Dendritic cell treated with granulocyte-macrophage colony-stimulating factor and Interleukin-4, amounts not matched to agents 40 ng/mL and 50 ng/mL, for 4 days (primary cell): ENCODE measurements around the gene SUCO.

ENCODE experiments used
- H3K27ac Mint-ChIP-seq: one replicate; pipeline ENCODE4 v1.8.0; 2022; ENCODE audit warnings: mild to moderate bottlenecking, mixed read lengths
- H3K27me3 Mint-ChIP-seq: one replicate; pipeline ENCODE4 v1.8.0; 2022; ENCODE audit warnings: mild to moderate bottlenecking, mixed read lengths
- H3K36me3 Mint-ChIP-seq: one replicate; pipeline ENCODE4 v1.8.0; 2022; ENCODE audit warnings: low read depth, mixed read lengths
- H3K4me1 Mint-ChIP-seq: one replicate; pipeline ENCODE4 v1.8.0; 2022; ENCODE audit warnings: low read depth, mixed read lengths
- H3K4me3 Mint-ChIP-seq: one replicate; pipeline ENCODE4 v1.8.0; 2022; ENCODE audit warnings: mild to moderate bottlenecking, moderate library complexity, mixed read lengths
- H3K9me3 Mint-ChIP-seq: one replicate; pipeline ENCODE4 v1.8.0; 2022; ENCODE audit warnings: mixed read lengths
- intact Hi-C: fragments of 100-400 bp; cut with micrococcal nuclease; formaldehyde crosslinking; loops from one replicate; pipeline ENCODE4 v1.15.0; 2022

SUCO gene

DNA sequence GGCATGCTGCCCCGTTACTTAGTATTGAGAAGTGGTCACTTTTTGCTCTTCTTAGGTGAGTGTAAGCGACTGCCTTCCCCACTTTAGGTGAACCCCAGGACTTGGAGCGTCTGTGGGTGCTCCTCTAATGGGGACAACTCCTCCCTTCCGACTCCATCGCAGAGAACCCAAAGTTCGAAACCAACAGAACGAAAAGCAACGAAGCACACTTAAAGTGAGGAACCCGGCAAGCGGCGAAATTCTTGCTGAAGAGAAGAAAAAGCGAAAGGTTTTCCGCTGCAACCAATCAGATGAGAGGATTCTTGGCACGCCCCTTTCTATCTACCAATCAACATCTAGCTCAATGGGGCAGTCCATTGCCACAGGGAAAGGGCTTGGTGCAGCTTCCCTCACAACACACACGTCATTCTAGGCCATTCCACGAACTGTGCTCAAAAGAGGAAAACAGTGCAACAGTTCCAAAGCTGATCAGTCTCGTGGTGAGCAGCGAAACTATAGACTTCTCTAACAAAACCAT, 709 bp upstream of the SUCO start:
- Mint-ChIP-seq H3K4me3 (peak overlapping the region; percentile 93), H3K4me1 (peaks cover 34% of the 10 kb centered on the region), H3K36me3 (peaks cover 20% of the 10 kb centered on the region), H3K27ac (peak overlapping the region; percentile 98), H3K27me3 (no peaks in the 10 kb centered on the region), H3K9me3 (no peaks in the 10 kb centered on the region)
- intact Hi-C loops: loop anchor here (5.0 kb wide), 1 partner anchor 750 kb away; the partner anchor contains the start of gene METTL13

DNA sequence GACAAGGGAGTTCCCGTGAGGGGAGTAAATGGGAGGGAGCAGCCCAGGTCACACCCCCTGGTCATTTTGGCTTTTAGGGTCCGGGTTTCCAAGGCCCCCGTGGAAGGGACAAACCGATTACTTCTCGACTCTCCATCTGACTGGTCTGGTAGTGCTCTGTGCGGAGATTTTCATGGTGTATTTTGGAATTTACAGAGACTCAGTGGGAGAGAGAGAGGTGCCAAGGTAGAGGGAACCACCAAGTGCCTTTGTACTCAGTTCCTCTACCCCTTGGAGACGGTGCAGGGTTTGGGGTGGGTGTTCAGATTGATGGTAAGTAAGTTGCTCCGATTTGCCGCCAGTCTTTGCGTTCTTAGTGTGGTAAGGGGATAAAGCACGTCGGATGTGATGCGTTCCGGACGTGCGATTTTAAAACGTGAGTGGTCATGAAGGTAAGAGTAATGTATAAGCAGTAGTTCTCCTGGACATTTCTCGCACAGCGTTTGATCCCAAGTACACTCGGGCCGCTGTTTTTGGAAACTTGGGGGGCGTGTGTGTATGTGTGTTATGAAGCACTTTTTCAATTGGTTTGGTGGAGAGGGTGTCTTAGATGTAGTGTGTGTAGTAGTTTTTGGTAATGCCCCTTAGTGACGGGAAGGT, 682 bp downstream of the SUCO start:
- intact Hi-C loops: loop anchor here (1.0 to 5.0 kb wide), 2 partner anchors 83 to 751 kb away; partner anchors contain the start of gene METTL13
- H3K4me1 Mint-ChIP-seq: peaks cover 40% of the 10 kb centered on the region

DNA sequence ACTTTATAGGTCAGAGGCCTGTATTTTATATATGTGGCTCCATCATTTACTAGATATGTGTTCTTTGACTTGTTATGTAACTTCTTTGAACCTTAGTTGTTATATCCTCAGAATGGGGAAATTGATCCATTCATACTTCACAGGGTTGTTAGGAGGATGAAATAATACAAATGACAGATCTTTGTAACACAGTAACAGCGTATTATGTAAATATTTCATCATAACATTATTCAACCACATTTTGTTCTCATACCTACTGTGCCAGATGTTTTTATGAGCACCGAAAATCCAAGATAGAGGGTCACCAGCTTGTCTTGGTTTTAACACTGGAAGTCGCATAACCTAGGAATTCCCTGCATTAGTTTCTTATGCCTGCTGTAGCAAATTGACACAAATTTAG, 3.3 kb downstream of the SUCO start:
- Mint-ChIP-seq H3K27me3 (no peaks in the 10 kb centered on the region), H3K4me3 (no peak overlapping the region), H3K9me3 (no peaks in the 10 kb centered on the region), H3K36me3 (peaks cover 20% of the 10 kb centered on the region), H3K4me1 (peaks cover 43% of the 10 kb centered on the region), H3K27ac (no peak overlapping the region)
- intact Hi-C loops: no loop called here

More for the DNA sequence above, 682 bp downstream of the SUCO start:
- peaks cover 20% of the 10 kb centered on the region for H3K36me3 Mint-ChIP-seq
- H3K4me3 Mint-ChIP-seq: peak overlapping the region; percentile 93
- no peaks in the 10 kb centered on the region for H3K27me3 Mint-ChIP-seq
- peak overlapping the region; percentile 98 for H3K27ac Mint-ChIP-seq
- no peaks in the 10 kb centered on the region for H3K9me3 Mint-ChIP-seq

DNA sequence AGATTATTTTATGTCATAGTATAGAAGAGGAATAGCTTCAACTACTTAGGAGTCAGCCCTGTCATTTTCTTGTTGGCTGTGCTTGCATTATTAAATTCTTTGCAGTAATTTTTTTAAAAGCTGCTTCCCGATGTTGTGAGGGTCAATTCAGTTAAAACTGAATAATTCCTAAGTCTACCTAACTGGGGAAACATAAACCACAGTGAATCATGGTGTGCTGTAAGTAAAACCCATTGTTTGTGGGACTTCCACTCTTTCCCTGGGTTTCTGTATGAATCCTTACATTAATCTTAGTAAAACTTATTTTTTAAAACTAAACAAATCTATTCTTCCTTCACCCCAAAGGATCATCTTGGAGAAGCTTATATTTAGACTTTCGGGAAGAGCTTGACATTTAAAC, 4.4 kb downstream of the SUCO start:
- intact Hi-C loops: no loop called here
- Mint-ChIP-seq H3K4me3 (no peak overlapping the region), H3K36me3 (peaks cover 14% of the 10 kb centered on the region), H3K27me3 (no peaks in the 10 kb centered on the region), H3K27ac (no peak overlapping the region), H3K4me1 (peaks cover 48% of the 10 kb centered on the region), H3K9me3 (no peaks in the 10 kb centered on the region)

DNA sequence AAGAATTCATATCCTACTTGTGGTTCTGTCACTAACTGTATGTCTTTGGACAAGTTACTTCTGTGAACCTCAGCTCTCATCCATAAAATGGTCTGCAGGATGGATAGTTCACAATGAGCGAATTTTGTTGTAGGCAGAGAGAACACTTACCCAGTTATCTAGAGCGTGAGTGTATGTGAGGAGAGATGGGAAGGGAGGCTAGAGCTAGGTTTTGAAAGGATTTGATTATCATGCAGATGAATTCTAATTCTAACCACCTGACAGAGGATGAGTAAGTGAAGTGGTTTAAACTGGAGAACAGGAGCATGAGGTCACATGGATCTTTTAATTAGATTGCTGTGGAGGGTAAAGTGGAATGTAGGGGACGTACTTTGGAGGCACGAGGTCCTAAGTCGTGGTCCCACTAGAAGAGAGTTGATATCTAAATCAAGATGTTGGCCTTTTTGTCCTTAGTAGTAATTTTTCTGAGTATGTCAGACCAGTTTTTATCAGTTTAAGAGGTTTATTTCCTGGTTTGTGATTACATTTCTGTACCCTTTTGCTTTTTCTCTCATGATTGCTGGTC, 5.0 kb downstream of the SUCO start:
- Mint-ChIP-seq H3K4me3 (no peak overlapping the region), H3K4me1 (peaks cover 54% of the 10 kb centered on the region), H3K9me3 (no peaks in the 10 kb centered on the region), H3K36me3 (peaks cover 10% of the 10 kb centered on the region), H3K27ac (no peak overlapping the region), H3K27me3 (no peaks in the 10 kb centered on the region)
- intact Hi-C loops: no loop called here

DNA sequence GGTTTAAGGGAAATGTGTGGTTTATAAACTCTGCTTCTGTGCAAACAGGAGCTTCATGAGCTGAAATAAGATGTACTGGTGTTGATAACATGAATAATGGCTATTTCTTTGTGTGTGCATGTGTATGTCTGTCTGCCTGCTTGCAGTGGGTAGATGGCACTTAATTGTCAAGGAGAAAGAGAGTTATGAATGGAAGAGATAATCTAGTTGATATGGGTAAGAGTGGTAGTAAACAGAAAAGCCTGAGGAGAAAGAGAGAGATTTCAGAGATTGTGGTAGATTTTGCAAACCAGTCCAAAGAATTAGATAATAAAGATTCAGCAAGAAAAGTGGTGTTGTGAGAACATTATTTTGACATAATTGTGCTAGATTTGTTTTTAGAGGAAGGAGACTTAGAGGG, 7.7 kb downstream of the SUCO start:
- Mint-ChIP-seq H3K27ac (no peak overlapping the region), H3K27me3 (no peaks in the 10 kb centered on the region), H3K4me1 (peaks cover 33% of the 10 kb centered on the region), H3K4me3 (no peak overlapping the region), H3K9me3 (no peaks in the 10 kb centered on the region), H3K36me3 (no peaks in the 10 kb centered on the region)
- intact Hi-C loops: no loop called here

DNA sequence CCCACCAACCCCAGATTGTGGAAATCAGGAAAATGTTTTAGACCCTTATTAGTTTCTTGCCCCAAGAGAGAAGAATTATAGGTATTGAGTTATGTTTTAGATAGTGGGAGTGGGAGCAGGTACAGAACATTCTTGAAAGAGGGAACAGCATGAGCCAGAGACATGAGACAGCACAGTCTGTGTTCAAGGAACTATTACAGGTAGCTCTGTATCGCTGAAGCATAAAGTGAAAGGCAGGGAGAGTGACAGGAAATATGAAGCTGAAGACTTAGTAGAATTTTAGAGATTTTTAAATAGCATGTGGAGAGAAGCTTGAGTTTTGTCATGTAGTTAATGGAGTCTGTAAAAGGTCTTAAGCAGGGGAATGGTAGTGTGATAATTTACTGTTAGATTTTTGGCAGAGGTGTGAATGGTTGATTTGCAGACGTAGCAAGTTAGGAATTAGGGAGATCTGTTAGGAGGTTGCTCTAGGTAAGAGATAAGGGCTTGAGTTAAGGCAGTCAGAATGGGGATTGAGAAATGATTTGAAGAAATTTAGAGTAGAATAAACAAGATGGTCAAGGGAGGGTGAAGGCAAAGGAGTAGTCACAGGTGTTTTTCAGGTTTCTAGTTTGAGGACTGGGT, 11.6 kb downstream of the SUCO start:
- H3K4me1 Mint-ChIP-seq: peaks cover 36% of the 10 kb centered on the region
- no peaks in the 10 kb centered on the region for H3K9me3 Mint-ChIP-seq
- intact Hi-C loops: no loop called here
- no peaks in the 10 kb centered on the region for H3K36me3 Mint-ChIP-seq
- H3K27me3 Mint-ChIP-seq: no peaks in the 10 kb centered on the region
- H3K4me3 Mint-ChIP-seq: no peak overlapping the region
- H3K27ac Mint-ChIP-seq: no peak overlapping the region

DNA sequence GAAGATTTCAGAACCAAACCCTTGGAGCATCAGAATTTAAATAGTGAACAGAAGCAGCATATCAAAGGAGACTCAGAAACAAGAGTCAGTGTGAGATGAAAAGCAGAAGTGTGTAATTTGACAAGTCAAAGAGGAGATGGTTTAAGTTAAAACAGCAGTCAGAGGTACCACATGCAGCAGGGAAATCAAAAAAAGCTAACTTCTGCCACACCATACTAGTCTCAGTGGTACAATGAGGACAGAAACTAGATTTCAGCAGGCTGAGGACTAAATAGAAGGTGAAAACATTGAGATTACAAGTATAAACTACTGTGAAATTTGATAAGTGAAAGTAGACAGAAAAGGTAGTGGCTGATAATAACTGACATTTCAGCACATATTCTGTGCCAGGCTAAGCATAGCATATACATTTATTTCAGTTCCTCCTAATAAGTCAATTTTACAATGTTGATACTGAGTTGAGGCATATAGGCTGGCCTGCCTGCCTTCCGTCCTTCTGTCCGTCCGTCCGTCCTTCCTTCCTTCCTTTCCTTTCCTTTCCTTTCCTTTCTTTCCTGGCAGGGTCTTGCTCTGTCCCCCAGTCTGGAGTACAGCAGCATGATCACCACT, 12.6 kb downstream of the SUCO start:
- intact Hi-C loops: no loop called here
- Mint-ChIP-seq H3K27ac (no peak overlapping the region), H3K9me3 (no peaks in the 10 kb centered on the region), H3K36me3 (no peaks in the 10 kb centered on the region), H3K4me1 (peaks cover 33% of the 10 kb centered on the region), H3K4me3 (no peak overlapping the region), H3K27me3 (no peaks in the 10 kb centered on the region)

DNA sequence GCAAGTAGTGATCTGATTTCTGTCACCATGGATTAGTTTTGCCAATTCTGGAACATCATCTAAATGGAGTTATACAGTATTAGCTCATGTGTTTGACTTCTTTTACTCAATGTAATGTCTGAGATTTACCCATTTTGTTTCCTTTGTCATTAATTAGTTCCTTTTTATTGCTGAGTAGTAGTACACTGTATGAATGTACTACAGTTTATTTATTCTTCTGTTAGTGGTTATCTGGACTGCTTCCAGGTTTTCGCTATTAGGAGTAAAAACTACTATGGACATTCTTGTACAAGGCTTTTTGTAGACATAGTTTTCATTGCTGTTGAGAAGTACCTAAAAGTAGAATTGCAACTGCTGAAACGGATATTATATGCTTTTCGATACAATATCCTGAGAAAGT, 14.1 kb downstream of the SUCO start:
- Mint-ChIP-seq H3K4me3 (no peak overlapping the region), H3K27me3 (no peaks in the 10 kb centered on the region), H3K4me1 (peaks cover 24% of the 10 kb centered on the region), H3K36me3 (peaks cover 4% of the 10 kb centered on the region), H3K27ac (no peak overlapping the region), H3K9me3 (no peaks in the 10 kb centered on the region)
- intact Hi-C loops: no loop called here

DNA sequence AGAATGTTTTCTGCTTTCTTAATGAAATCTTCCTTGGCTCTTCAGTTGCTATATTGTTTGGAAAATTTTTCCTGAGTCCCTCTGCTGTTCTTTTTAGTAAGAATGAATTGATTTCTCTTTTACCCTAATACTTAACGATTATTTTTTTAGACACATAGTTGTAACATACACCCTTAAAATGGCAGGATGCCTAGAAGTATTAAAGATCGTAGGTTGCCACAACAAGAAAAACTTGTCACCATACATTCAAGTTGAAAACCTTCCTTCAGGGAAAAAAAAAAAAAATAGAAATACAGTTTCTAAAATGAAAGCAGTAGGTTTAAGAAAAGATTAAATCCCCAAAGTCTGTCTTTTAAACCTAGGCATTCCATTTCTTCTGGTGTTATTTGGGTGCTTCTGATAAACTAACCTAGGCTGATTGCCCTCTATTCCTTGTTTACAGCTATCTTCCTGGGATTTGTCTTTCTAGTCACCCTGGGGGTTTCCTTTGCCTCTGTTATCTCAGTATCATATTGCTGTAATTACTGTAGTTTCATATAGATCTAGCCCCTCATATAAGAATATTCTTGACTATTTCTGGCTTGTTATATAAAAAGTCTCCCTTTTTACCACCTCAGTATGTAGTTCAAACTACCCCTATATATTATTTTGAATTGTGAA, 16.8 kb downstream of the SUCO start:
- no peak overlapping the region for H3K27ac Mint-ChIP-seq
- intact Hi-C loops: no loop called here

DNA sequence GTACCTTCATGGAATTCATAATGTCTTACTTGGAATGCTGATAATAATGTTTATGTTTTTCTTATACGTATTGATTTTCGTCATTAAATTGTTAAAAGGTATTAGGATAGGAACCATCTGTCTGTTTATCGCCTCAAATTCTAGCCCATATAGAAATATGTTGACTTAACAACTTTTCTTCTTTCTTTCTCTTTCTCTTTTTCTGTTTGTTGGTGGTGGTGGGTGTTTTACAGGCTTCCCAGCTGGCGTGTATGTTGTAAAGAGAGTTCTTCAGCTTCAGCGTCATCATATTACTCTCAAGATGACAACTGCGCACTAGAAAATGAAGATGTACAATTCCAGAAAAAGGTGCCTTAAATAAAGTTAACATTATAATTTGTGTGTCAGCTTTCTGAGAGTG, 18.3 kb downstream of the SUCO start:
- intact Hi-C loops: no loop called here
- no peaks in the 10 kb centered on the region for H3K27me3 Mint-ChIP-seq
- peaks cover 17% of the 10 kb centered on the region for H3K4me1 Mint-ChIP-seq

More for the DNA sequence above, 16.8 kb downstream of the SUCO start:
- Mint-ChIP-seq H3K4me3 (no peak overlapping the region), H3K27me3 (no peaks in the 10 kb centered on the region), H3K9me3 (no peaks in the 10 kb centered on the region), H3K4me1 (peaks cover 17% of the 10 kb centered on the region), H3K36me3 (peaks cover 5% of the 10 kb centered on the region)

DNA sequence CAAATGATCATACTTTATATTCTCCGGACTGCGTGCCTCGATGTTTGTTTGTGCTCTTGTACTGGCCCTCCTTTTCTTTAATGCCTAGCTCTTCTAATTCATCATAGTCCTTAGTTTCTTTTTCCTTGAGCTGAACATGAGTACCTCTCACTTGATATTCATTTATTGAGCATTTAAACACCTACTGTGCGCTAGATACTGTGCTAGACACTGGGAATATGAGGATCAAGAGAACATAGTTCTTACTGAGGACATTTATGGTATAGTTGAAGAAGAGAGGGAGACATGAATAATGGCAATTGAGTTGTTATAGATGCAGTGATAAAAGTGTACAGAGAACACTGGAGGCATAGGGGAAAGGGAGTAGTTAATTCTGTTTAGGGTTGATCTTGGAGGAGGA, 22.0 kb downstream of the SUCO start:
- Mint-ChIP-seq H3K27ac (no peak overlapping the region), H3K36me3 (peaks cover 53% of the 10 kb centered on the region), H3K4me1 (peaks cover 5% of the 10 kb centered on the region), H3K27me3 (no peaks in the 10 kb centered on the region), H3K4me3 (no peak overlapping the region), H3K9me3 (no peaks in the 10 kb centered on the region)
- intact Hi-C loops: no loop called here

More for the DNA sequence above, 18.3 kb downstream of the SUCO start:
- Mint-ChIP-seq H3K9me3 (no peaks in the 10 kb centered on the region), H3K36me3 (peaks cover 20% of the 10 kb centered on the region), H3K4me3 (no peak overlapping the region), H3K27ac (no peak overlapping the region)

DNA sequence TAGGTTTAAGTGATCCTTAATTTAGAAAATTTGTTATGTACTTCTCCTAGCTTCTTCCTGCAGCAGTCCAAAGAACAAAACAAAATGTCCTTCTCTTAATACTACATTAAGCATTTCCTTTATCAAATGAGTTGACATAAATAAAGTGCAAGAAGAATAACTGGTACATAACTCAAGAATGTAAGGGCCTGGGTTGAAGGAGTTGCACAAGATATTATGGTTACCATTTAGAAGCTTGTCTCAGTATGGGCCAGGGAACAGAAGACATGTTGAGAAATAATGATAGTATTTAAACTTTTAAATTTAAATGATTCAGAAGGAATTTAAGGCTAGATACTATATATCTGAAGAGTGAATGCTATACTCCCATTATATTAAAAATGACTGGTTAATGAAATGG, 23.5 kb downstream of the SUCO start:
- Mint-ChIP-seq H3K9me3 (no peaks in the 10 kb centered on the region), H3K4me1 (peaks cover 1% of the 10 kb centered on the region), H3K36me3 (peaks cover 66% of the 10 kb centered on the region), H3K4me3 (no peak overlapping the region), H3K27ac (no peak overlapping the region), H3K27me3 (no peaks in the 10 kb centered on the region)
- intact Hi-C loops: no loop called here

DNA sequence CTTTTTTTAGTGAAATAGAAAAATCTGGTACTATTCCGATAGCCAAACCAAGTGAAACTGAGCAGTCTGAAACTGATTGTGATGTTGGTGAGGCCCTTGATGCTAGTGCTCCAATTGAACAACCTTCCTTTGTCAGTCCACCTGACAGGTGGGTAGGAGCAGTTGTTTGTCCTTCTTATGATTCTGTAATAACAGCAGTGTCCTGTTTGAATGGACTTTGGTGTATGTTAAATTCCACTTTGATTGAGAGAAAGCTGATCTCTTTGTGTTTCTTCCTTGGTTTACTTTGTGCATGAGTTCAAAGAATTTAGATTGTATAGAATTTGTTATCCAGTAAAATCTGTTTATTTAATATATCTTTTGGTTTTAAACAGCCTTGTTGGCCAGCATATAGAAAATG, 24.3 kb downstream of the SUCO start:
- Mint-ChIP-seq H3K4me3 (no peak overlapping the region), H3K27ac (no peak overlapping the region), H3K36me3 (peaks cover 72% of the 10 kb centered on the region), H3K27me3 (no peaks in the 10 kb centered on the region), H3K9me3 (no peaks in the 10 kb centered on the region), H3K4me1 (no peaks in the 10 kb centered on the region)
- intact Hi-C loops: no loop called here
